Endothelial cell of umbilical vein (primary cell): Measurements from ENCODE around the gene HSPB6. TPM values are rescaled to one million over a fixed set of nuclear protein-coding genes. Genes with fewer than 3 reads are reported as not detected.
A peak's percentile ranks its signal among the peaks of the same experiment; 100 is the strongest.

Experiments
- BruUV-seq: library from RNA; stranded (reverse); fragments of 400-500 nt; replicated peaks from 2 replicates; lab custom pipeline; 2021; lab: Mats Ljungman, UMichigan
- CTCF ChIA-PET: fragments of 300-600, 350-600 bp; sonication (Branson Sonifier 250); formaldehyde crosslinking; loops from one replicate; lab custom pipeline; 2021; ENCODE audit warnings: antibody characterized with exemption, inconsistent platforms; lab: Charles Lee
- POLR2A ChIA-PET: fragments of 300-600, 350-600 bp; sonication (Branson Sonifier 250); formaldehyde crosslinking; loops from one replicate; lab custom pipeline; 2021; ENCODE audit warnings: antibody characterized with exemption, inconsistent platforms; lab: Charles Lee
- DNase-seq: peaks from one replicate; pipeline ENCODE4 v3.0.0-alpha.2; 2011; ENCODE audit warnings: low read depth, low spot score
- FAIRE-seq: peaks from 2 replicates; lab custom pipeline; 2011; peaks lifted over from hg19 to GRCh38; lab: Jason Lieb, UNC
- H2AFZ ChIP-seq: 2 replicates; pipeline ENCODE4 v1.6.0; 2012; ENCODE audit warnings: low read depth, low read length, control low read depth, inconsistent platforms
- H3K27ac ChIP-seq: 2 replicates; pipeline ENCODE4 v1.5.1; 2011; ENCODE audit warnings: low read depth, mild to moderate bottlenecking, control low read depth, low read length, moderate library complexity; ENCODE audit not compliant: insufficient read depth
- H3K27me3 ChIP-seq, 2 experiments: 2 replicates each; pipeline versions ENCODE4 v1.6.0 to v1.6.1; 2011; ENCODE audit warnings: low read length in 2 of 2, mixed read lengths in 1 of 2; ENCODE audit not compliant: control insufficient read depth in 2 of 2, insufficient read depth in 2 of 2
- H3K36me3 ChIP-seq, 2 experiments: 2 replicates in 1 of 2; 3 replicates in 1 of 2; pipeline ENCODE4 v1.5.1; 2011; ENCODE audit warnings: low read length in 2 of 2, mild to moderate bottlenecking in 1 of 2, moderate library complexity in 1 of 2; ENCODE audit not compliant: control insufficient read depth in 2 of 2, insufficient read depth in 2 of 2; ENCODE audit errors: extremely low read depth in 1 of 2
- H3K4me1 ChIP-seq: 3 replicates; pipeline ENCODE4 v1.5.1; 2011; ENCODE audit warnings: mild to moderate bottlenecking, low read length; ENCODE audit not compliant: control insufficient read depth, insufficient read depth; ENCODE audit errors: extremely low read depth
- H3K4me2 ChIP-seq: 2 replicates; pipeline ENCODE4 v1.6.1; 2011; ENCODE audit warnings: low read length, control low read depth, mixed read lengths; ENCODE audit not compliant: insufficient read depth
- H3K4me3 ChIP-seq, 3 experiments: fragments of 200-600 bp in 1 of 3; sonication (generic), shearing (Covaris generic) in 1 of 3; replicated peaks in 1 of 3; 2 replicates each; pipeline ENCODE4 v1.5.1; 2011 to 2016; ENCODE audit warnings: control low read depth in 3 of 3, low read length in 3 of 3, mild to moderate bottlenecking in 2 of 3, inconsistent platforms in 1 of 3, low read depth in 1 of 3, moderate library complexity in 1 of 3; ENCODE audit not compliant: insufficient read depth in 1 of 3
- H3K79me2 ChIP-seq: 2 replicates; pipeline ENCODE4 v1.6.0; 2012; ENCODE audit warnings: low read length, inconsistent platforms; ENCODE audit not compliant: control insufficient read depth, insufficient read depth
- H3K9ac ChIP-seq: replicated peaks from 2 replicates; pipeline ENCODE3; 2011; ENCODE audit warnings: low read length, control low read depth; ENCODE audit not compliant: insufficient read depth; ENCODE audit errors: extremely low read depth
- H3K9me1 ChIP-seq: replicated peaks from 3 replicates; pipeline ENCODE4 v1.6.0; 2011; ENCODE audit warnings: mild to moderate bottlenecking, low read length; ENCODE audit not compliant: control insufficient read depth, insufficient read depth; ENCODE audit errors: extremely low read depth
- H3K9me3 ChIP-seq: replicated peaks from 2 replicates; pipeline ENCODE4 v1.5.1; 2012; ENCODE audit warnings: low read length, inconsistent platforms; ENCODE audit not compliant: control insufficient read depth, insufficient read depth
- H4K20me1 ChIP-seq: replicated peaks from 2 replicates; pipeline ENCODE3; 2011; ENCODE audit warnings: mild to moderate bottlenecking, low read length; ENCODE audit not compliant: control insufficient read depth, insufficient read depth; ENCODE audit errors: extremely low read depth
- EZH2 ChIP-seq: IDR thresholded peaks from 2 replicates; pipeline ENCODE4 v1.6.1; 2012; ENCODE audit warnings: borderline replicate concordance, low read depth, mild to moderate bottlenecking, moderate library complexity, low read length, inconsistent platforms; ENCODE audit not compliant: severe bottlenecking
- FOS ChIP-seq: IDR thresholded peaks from 2 replicates; pipeline ENCODE4 v1.6.1; 2011; ENCODE audit warnings: mild to moderate bottlenecking, low read length, moderate library complexity, borderline replicate concordance; ENCODE audit not compliant: insufficient read depth
- GATA2 ChIP-seq: IDR thresholded peaks from 2 replicates; pipeline ENCODE4 v1.7.0; 2011; ENCODE audit warnings: low read depth, mild to moderate bottlenecking, moderate library complexity, mixed read lengths, low read length; ENCODE audit not compliant: insufficient read length, insufficient read depth
- JUN ChIP-seq: IDR thresholded peaks from 2 replicates; pipeline ENCODE4 v1.6.1; 2011; ENCODE audit warnings: borderline replicate concordance, low read depth; ENCODE audit not compliant: insufficient read length, insufficient read depth
- MAX ChIP-seq: IDR thresholded peaks from 2 replicates; pipeline ENCODE4 v1.6.1; 2011; ENCODE audit not compliant: insufficient read depth, insufficient read length
- MYC ChIP-seq: IDR thresholded peaks from one replicate; pipeline ENCODE4 v1.6.1; 2011; ENCODE audit warnings: mild to moderate bottlenecking, low read depth, low read length
- POLR2A ChIP-seq: IDR thresholded peaks from 2 replicates; pipeline ENCODE4 v1.6.1; 2012; ENCODE audit warnings: low read depth, mild to moderate bottlenecking, control low read depth, low read length
- POLR2AphosphoS5 ChIP-seq: IDR thresholded peaks from 2 replicates; pipeline ENCODE4 v1.6.1; 2012; ENCODE audit warnings: low read depth, mild to moderate bottlenecking, control low read depth, low read length, moderate library complexity; ENCODE audit not compliant: insufficient read depth
- dilution Hi-C: fragments of 300-500 bp; cut with MboI; formaldehyde crosslinking; loops from one replicate; pipeline ENCODE4 v1.15.0; 2019; ENCODE audit warnings: low sequenced_read_pairs; ENCODE audit not compliant: extremely low pct_ligation_motif_present
- intact Hi-C: fragments of 100-400 bp; cut with micrococcal nuclease; formaldehyde crosslinking; loops from one replicate; pipeline ENCODE4 v1.10.0; 2022
- polyA plus RNA-seq, 4 experiments: library from polyadenylated mRNA; depleted of rRNA in 3 of 4; stranded (reverse) in 3 of 4; unstranded in 1 of 4; fragments of >200 nt; gene quantifications; 2 replicates each; pipeline versions ENCODE4 v1.2.1 to v1.2.3, GENCODE V29; 2011 to 2012; ENCODE audit warnings: missing spikeins in 1 of 4
- total RNA-seq: library from RNA; stranded (reverse); gene quantifications from 2 replicates; pipeline ENCODE4 v1.2.3, GENCODE V29; 2021
- TF ChIP-seq, protein P1 (sequence below), 2 donors: IDR thresholded peaks; 1 replicate in 1 of 2; 2 replicates in 1 of 2; pipeline ENCODE4 v1.5.1; 2011; ENCODE audit warnings: low read length in 2 of 2, mild to moderate bottlenecking in 2 of 2, moderate library complexity in 2 of 2, control low read depth in 1 of 2, inconsistent platforms in 1 of 2, low read depth in 1 of 2; ENCODE audit not compliant: insufficient read depth in 1 of 2; ENCODE audit errors: extremely low read depth in 1 of 2

The HSPB6 gene
- total and polyA plus RNA-seq, 2 donors (not counting 3 experiments of a cell fraction or from before 2014, with no cell fraction given), result 3.4 to 6.2 TPM

GRCh38 chr19:35740108-35740422 is 16.8 kb downstream of the HSPB6 start:
- no peaks in the 10 kb centered on the region for H3K27me3 ChIP-seq
- H3K4me1 ChIP-seq, result peaks cover 14% of the 10 kb centered on the region
- H3K27ac ChIP-seq, result peak overlapping the region; percentile 7
- H3K9me1 ChIP-seq, result no peaks in the 10 kb centered on the region
- FAIRE-seq (no peak), DNase-seq (no peak)
- H3K4me2 ChIP-seq, result peak overlapping the region; percentile 85
- TF ChIP-seq POLR2A (no peak), EZH2 (no peak), MYC (no peak), GATA2 (no peak), MAX (no peak), JUN (no peak), POLR2AphosphoS5 (no peak), FOS (no peak)
- TF ChIP-seq, protein P1, sequence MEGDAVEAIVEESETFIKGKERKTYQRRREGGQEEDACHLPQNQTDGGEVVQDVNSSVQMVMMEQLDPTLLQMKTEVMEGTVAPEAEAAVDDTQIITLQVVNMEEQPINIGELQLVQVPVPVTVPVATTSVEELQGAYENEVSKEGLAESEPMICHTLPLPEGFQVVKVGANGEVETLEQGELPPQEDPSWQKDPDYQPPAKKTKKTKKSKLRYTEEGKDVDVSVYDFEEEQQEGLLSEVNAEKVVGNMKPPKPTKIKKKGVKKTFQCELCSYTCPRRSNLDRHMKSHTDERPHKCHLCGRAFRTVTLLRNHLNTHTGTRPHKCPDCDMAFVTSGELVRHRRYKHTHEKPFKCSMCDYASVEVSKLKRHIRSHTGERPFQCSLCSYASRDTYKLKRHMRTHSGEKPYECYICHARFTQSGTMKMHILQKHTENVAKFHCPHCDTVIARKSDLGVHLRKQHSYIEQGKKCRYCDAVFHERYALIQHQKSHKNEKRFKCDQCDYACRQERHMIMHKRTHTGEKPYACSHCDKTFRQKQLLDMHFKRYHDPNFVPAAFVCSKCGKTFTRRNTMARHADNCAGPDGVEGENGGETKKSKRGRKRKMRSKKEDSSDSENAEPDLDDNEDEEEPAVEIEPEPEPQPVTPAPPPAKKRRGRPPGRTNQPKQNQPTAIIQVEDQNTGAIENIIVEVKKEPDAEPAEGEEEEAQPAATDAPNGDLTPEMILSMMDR (IDR thresholded peaks at IDR 0.05; ENCODE audit: extremely low read depth in 1 of 2, insufficient read depth in 1 of 2, low read depth in 1 of 2, low read length in 2 of 2), result no peak
- no peaks in the 10 kb centered on the region for H4K20me1 ChIP-seq
- H3K4me3 ChIP-seq, result peak overlapping the region; percentile 50 to 78 (median 62)
- dilution Hi-C loops (no loop called here), intact Hi-C loops (loop anchor here (1.0 kb wide), 2 partner anchors 23 to 46 kb away; no protein-coding TSS in a partner anchor)
- peak overlapping the region; percentile 57 for H3K9ac ChIP-seq
- ChIA-PET POLR2A (interaction anchor here (1.0 kb wide), 1 partner anchor 17 kb away, joined by 3 read pairs; no protein-coding TSS in a partner anchor), CTCF (interaction anchor here (0.8 to 1.6 kb wide), 6 partner anchors 8 to 191 kb away, joined by 3 to 5 read pairs (median 3); partner anchors contain the start of gene LIN37)
- no peaks in the 10 kb centered on the region for H3K79me2 ChIP-seq
- H3K36me3 ChIP-seq, result peaks cover 5 to 27% of the 10 kb centered on the region in 2 experiments
- peak overlapping the region; percentile 83 for H2AFZ ChIP-seq
- no TSS peak for BruUV-seq
- no peaks in the 10 kb centered on the region for H3K9me3 ChIP-seq
